Measurements from ENCODE around the gene AGBL1.

DNA sequence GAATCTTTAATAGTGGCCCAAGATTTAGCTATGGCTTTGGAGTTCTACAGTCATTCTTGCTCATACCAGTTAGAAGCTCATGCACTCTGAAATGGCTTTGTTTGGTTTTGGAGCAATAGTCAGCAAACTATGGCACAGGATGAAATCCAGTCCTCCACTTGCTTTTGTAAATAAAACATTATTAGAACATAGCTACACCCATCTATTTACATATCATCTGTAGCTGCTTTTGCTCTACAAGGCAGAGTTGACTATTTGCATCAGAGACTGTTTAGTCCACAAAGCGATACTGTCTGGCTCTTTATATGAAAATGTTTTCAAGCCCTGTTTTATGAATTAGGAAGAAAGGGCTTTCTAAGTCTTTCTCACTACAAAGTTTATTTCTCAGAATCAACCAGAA is 716.9 kb downstream of the AGBL1 start:
- TF ChIP-seq, protein P1, sequence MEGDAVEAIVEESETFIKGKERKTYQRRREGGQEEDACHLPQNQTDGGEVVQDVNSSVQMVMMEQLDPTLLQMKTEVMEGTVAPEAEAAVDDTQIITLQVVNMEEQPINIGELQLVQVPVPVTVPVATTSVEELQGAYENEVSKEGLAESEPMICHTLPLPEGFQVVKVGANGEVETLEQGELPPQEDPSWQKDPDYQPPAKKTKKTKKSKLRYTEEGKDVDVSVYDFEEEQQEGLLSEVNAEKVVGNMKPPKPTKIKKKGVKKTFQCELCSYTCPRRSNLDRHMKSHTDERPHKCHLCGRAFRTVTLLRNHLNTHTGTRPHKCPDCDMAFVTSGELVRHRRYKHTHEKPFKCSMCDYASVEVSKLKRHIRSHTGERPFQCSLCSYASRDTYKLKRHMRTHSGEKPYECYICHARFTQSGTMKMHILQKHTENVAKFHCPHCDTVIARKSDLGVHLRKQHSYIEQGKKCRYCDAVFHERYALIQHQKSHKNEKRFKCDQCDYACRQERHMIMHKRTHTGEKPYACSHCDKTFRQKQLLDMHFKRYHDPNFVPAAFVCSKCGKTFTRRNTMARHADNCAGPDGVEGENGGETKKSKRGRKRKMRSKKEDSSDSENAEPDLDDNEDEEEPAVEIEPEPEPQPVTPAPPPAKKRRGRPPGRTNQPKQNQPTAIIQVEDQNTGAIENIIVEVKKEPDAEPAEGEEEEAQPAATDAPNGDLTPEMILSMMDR (conservative IDR thresholded peaks at IDR 0.05 in 1 of 2, IDR thresholded peaks at IDR 0.05 in 1 of 2; ENCODE audit: extremely low read depth in 1 of 2, insufficient read depth in 1 of 2, low read depth in 1 of 2, low read length in 2 of 2) = no peak
- no peak for TF ChIP-seq EZH2 (IDR thresholded peaks at IDR 0.05; ENCODE audit: borderline replicate concordance, low read length)
